Natural killer cell treated with Interleukin-12 subunit alpha and Interleukin-12 subunit beta and Interleukin-15 and Interleukin-18, amount 100 ng/mL, for 72 hours (primary cell): ENCODE measurements around the gene HVCN1. TPM values are rescaled to one million over a fixed set of nuclear protein-coding genes. Genes with fewer than 3 reads are reported as not detected.
A peak's percentile ranks its signal among the peaks of the same experiment; 100 is the strongest.

Source experiments
- ATAC-seq, 2 donors: fragments of 150-1000 bp; cut with Tn5 transposase in 1 of 2; sonication (Bioruptor Pico), chemical (Tn5 transposase) in 1 of 2; 2 replicates each; pipeline ENCODE4 v1.10.0; 2021
- DNase-seq: peaks from one replicate; pipeline ENCODE4 v3.0.0; 2022; ENCODE audit warnings: low spot score
- H3K27ac Mint-ChIP-seq, 2 donors: 1 replicate in 1 of 2; 2 replicates in 1 of 2; pipeline ENCODE4 v1.8.0; 2022; ENCODE audit warnings: mixed read lengths in 2 of 2, mild to moderate bottlenecking in 1 of 2, moderate library complexity in 1 of 2
- H3K27me3 Mint-ChIP-seq, 2 donors: 1 replicate in 1 of 2; 2 replicates in 1 of 2; pipeline ENCODE4 v1.8.0; 2022; ENCODE audit warnings: mixed read lengths in 2 of 2
- H3K36me3 Mint-ChIP-seq: one replicate; pipeline ENCODE4 v1.8.0; 2022; ENCODE audit warnings: mixed read lengths
- H3K4me1 Mint-ChIP-seq, 2 donors: 1 replicate in 1 of 2; 2 replicates in 1 of 2; pipeline ENCODE4 v1.8.0; 2022; ENCODE audit warnings: low read depth in 2 of 2, mixed read lengths in 2 of 2, mild to moderate bottlenecking in 1 of 2
- H3K4me3 Mint-ChIP-seq: one replicate; pipeline ENCODE4 v1.8.0; 2022; ENCODE audit warnings: mixed read lengths
- H3K9me3 Mint-ChIP-seq: 2 replicates; pipeline ENCODE4 v1.8.0; 2022; ENCODE audit warnings: mixed read lengths
- total RNA-seq, 2 donors: library from RNA; stranded (reverse); gene quantifications; one replicate each; pipeline ENCODE4 v1.2.3, GENCODE V29; 2022

HVCN1 gene
- total RNA-seq, 2 donors from 2014 or later, result 1.00 to 3.3 TPM

DNA sequence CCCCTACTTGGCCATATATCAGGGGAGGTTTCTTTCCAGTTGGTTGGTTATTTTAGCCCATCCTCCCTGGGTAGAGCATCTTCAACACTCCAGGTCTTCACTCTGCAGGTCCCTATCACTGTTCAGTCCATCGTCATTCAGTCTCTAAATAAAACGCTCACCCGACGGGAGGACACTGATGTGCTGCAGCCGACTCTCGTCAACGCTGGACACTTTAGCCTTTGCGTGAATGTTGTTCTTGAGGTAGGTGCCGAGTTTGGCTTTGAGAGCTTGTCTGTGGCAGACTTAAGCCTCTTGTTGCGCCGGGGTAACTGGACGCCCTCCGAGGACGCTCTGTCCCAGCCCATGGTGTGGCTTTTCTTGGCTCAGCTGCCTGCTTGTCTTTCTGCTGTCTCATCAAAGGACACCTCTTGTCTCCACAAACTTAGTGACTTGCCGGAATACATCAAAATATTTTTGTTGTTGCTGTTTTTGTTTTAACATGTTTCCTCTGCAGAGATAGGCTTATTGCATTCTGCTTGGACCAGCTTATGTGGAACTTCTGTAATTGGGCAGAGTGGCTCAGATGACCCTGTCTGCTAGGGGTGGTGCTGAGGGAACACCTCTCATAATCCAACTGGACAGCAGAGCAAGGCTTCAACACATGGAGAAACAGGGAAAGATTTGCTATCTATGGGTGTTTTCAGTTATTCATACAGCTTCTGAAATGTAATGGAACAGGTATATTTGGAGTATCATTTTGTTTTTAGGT lies 48.5 kb downstream of the HVCN1 start:
- DNase-seq (no peak), ATAC-seq (no peak)
- no peaks in the 10 kb centered on the region for H3K4me1 Mint-ChIP-seq
- H3K9me3 Mint-ChIP-seq, result no peaks in the 10 kb centered on the region
- no peaks in the 10 kb centered on the region for H3K36me3 Mint-ChIP-seq
- no peak overlapping the region for H3K4me3 Mint-ChIP-seq
- H3K27ac Mint-ChIP-seq, result no peak overlapping the region
- no peaks in the 10 kb centered on the region for H3K27me3 Mint-ChIP-seq

DNA sequence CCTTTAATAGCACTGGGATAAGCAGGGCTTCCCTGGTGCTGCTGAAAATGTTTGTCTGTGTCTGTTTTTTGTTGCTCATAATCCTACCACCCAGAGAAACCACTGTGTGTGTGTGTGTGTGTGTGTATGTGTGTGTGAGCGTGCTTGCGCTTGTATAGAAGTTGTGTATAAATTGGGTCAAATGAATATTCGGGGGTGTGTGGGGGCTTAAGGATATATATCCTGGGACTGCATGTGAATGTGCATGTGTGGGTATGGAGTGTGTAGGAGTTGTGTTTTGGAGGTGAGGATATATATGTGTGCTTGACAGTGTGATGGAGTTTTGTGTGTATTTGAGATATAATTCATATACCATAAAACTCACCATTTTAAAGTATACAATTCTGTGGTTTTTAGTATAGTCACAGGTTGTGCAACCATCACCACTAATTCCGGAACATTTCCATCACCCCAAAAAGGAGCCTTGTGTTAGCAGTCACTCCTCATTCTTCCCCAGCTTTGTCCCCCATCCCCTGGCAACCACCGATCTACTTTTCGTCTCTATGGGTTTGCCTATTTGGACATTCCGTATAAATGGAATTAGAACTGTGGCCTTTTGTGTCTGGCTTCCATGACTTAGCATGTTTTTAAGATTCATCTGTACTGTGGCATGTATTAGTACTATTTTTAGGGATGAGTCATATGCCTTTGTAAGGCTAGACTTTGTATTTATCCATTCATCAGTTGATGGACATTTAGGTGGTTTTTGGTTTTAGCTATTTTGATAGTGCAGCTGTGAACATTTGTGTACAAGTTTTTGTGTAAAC lies 49.4 kb downstream of the HVCN1 start:
- no peaks in the 10 kb centered on the region for H3K36me3 Mint-ChIP-seq
- no peaks in the 10 kb centered on the region for H3K9me3 Mint-ChIP-seq
- no peaks in the 10 kb centered on the region for H3K4me1 Mint-ChIP-seq
- H3K27ac Mint-ChIP-seq, result no peak overlapping the region
- DNase-seq (no peak), ATAC-seq (no peak)
- no peak overlapping the region for H3K4me3 Mint-ChIP-seq
- H3K27me3 Mint-ChIP-seq, result no peaks in the 10 kb centered on the region

- no peak overlapping the region for H3K4me3 Mint-ChIP-seq
- peak; percentile 2 for DNase-seq
- no peaks in the 10 kb centered on the region for H3K9me3 Mint-ChIP-seq
- no peaks in the 10 kb centered on the region for H3K27me3 Mint-ChIP-seq
- H3K27ac Mint-ChIP-seq, result no peak overlapping the region
- no peak for ATAC-seq
- no peaks in the 10 kb centered on the region for H3K4me1 Mint-ChIP-seq
- no peaks in the 10 kb centered on the region for H3K36me3 Mint-ChIP-seq
Measured at GRCh38 chr12:110638796-110639195, 50.1 kb downstream of the HVCN1 start.

- Mint-ChIP-seq H3K27me3 (no peaks in the 10 kb centered on the region), H3K27ac (no peak overlapping the region), H3K4me3 (no peak overlapping the region), H3K36me3 (no peaks in the 10 kb centered on the region), H3K4me1 (no peaks in the 10 kb centered on the region), H3K9me3 (no peaks in the 10 kb centered on the region)
- ATAC-seq (peak in 1 of 2 donors; percentile 43), DNase-seq (peak; percentile 1)
Measured at GRCh38 chr12:110637869-110638441, 51.0 kb downstream of the HVCN1 start.

DNA sequence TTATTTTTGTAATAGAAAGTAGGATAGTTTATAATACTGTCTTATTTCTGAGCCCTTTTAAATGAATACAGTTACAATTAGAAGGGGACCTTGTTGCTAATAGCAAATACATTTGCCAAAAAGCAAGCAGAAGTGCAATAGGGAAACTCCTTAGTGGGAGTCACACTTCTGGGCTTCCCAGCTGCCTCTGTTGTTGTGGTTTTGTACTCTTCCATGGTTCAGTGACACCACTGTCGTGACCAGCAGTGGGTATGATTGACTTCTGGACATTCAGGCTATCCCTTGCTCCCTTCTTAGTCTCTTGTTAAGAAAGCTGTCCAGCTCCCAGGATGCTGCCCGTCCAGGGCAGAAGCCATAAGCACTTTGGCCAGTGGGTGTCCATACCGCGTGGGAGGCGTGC lies 52.4 kb downstream of the HVCN1 start:
- no peaks in the 10 kb centered on the region for H3K36me3 Mint-ChIP-seq
- no peaks in the 10 kb centered on the region for H3K9me3 Mint-ChIP-seq
- no peak overlapping the region for H3K27ac Mint-ChIP-seq
- ATAC-seq, result no peak
- no peak for DNase-seq
- no peaks in the 10 kb centered on the region for H3K4me1 Mint-ChIP-seq
- no peak overlapping the region for H3K4me3 Mint-ChIP-seq
- no peaks in the 10 kb centered on the region for H3K27me3 Mint-ChIP-seq

GRCh38 chr12:110635055-110635454 lies 53.9 kb downstream of the HVCN1 start:
- no peak for DNase-seq
- Mint-ChIP-seq H3K9me3 (no peaks in the 10 kb centered on the region), H3K4me3 (no peak overlapping the region), H3K27me3 (no peaks in the 10 kb centered on the region), H3K4me1 (no peaks in the 10 kb centered on the region), H3K27ac (no peak overlapping the region), H3K36me3 (no peaks in the 10 kb centered on the region)
- ATAC-seq, result no peak

- Mint-ChIP-seq H3K4me3 (no peak overlapping the region), H3K9me3 (no peaks in the 10 kb centered on the region), H3K27ac (no peak overlapping the region), H3K4me1 (no peaks in the 10 kb centered on the region), H3K27me3 (no peaks in the 10 kb centered on the region), H3K36me3 (no peaks in the 10 kb centered on the region)
- no peak for DNase-seq
- ATAC-seq, result no peak
Measured at GRCh38 chr12:110627500-110628195, 61.3 kb downstream of the HVCN1 start.

DNA sequence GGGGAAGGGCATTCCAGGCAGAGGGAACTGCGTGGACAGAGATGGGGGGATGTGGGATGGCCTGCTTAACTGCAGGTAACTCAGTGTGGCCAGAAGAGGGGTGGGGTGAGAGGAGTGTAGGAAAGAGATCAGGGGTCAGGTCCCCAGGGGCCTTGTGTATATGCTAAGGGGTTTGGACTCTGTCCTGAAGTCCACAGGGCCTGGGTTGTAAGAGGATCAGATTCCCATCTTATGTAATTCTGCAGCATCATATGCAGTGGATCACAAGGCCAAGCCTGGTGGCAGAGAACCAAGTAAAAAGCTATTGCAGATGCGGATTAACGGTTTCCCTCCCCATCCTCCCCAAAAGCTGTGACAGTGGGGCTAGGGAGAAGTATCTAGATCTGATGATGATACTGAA lies 66.3 kb downstream of the HVCN1 start:
- Mint-ChIP-seq H3K36me3 (no peaks in the 10 kb centered on the region), H3K4me1 (peaks cover 3 to 6% of the 10 kb centered on the region in 2 donors), H3K4me3 (no peak overlapping the region), H3K27me3 (no peaks in the 10 kb centered on the region), H3K9me3 (no peaks in the 10 kb centered on the region), H3K27ac (no peak overlapping the region)
- no peak for ATAC-seq
- DNase-seq, result peak; percentile 8

GRCh38 chr12:110619534-110619953 lies 69.4 kb downstream of the HVCN1 start:
- DNase-seq (peak; percentile 38), ATAC-seq (peak; percentile 81)
- peak overlapping the region in 1 of 2 donors; percentile 56 for H3K27ac Mint-ChIP-seq
- H3K36me3 Mint-ChIP-seq, result no peaks in the 10 kb centered on the region
- H3K27me3 Mint-ChIP-seq, result no peaks in the 10 kb centered on the region
- peaks cover 3 to 6% of the 10 kb centered on the region in 2 donors for H3K4me1 Mint-ChIP-seq
- H3K4me3 Mint-ChIP-seq, result peak overlapping the region; percentile 15
- H3K9me3 Mint-ChIP-seq, result no peaks in the 10 kb centered on the region

DNA sequence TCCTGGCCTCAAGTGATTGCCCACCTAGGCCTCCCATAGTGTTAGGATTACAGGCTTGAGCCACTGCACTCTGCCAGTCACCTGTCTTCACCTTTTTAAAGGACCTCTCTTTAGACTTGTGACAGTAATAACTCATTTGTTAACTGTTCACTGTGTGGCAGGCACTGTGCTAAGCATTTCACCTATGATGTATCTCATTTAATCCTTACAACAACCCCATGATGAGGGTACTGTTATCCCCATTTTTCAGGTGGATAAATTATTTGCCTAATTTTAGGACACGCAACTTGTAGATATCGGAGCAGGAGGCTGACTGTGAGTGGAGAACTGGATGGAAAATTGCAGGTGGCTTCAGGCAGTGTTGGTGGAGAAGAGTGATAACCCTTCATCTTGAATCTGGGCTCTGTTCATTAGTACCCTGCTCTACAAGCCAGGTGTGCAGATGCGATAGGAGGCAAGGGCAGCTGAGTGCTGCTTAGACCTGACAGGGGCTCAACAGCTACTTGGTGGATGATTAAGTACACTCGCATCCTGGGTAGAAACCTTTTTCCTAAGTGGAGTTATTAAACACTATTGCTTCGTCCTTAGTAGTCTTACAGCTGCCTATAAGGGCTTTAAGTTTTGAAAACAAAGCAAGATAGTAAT lies 72.3 kb downstream of the HVCN1 start:
- Mint-ChIP-seq H3K9me3 (no peaks in the 10 kb centered on the region), H3K36me3 (no peaks in the 10 kb centered on the region), H3K4me1 (peaks cover 6% of the 10 kb centered on the region in 2 donors), H3K4me3 (no peak overlapping the region), H3K27me3 (no peaks in the 10 kb centered on the region), H3K27ac (no peak overlapping the region)
- peak; percentile 56 for DNase-seq
- ATAC-seq, result no peak

- Mint-ChIP-seq H3K9me3 (no peaks in the 10 kb centered on the region), H3K36me3 (no peaks in the 10 kb centered on the region), H3K4me3 (peak overlapping the region; percentile 66), H3K4me1 (peaks cover 6% of the 10 kb centered on the region in 2 donors), H3K27me3 (no peaks in the 10 kb centered on the region), H3K27ac (no peak overlapping the region)
- DNase-seq, result peak; percentile 37
- ATAC-seq, result no peak
Measured at GRCh38 chr12:110615171-110615570, 73.7 kb downstream of the HVCN1 start.

- ATAC-seq, result peak; percentile 100
- Mint-ChIP-seq H3K36me3 (no peaks in the 10 kb centered on the region), H3K9me3 (no peaks in the 10 kb centered on the region), H3K27me3 (no peaks in the 10 kb centered on the region), H3K4me1 (peaks cover 0 to 3% of the 10 kb centered on the region in 2 donors), H3K4me3 (peak within 1 kb of the TSS; percentile 66), H3K27ac (peak within 1 kb of the TSS in 1 of 2 donors; percentile 47)
- DNase-seq, result peak; percentile 98
Measured at GRCh38 chr12:110613771-110614684, 74.9 kb downstream of the HVCN1 start, which contains the start of gene TCTN1. TCTN1 (plus strand) TSS chr12:110614129; CDS start chr12:110614183, 54 bp downstream.
